GM19463 (cell line): ENCODE data around the gene PUM2.
"Not testable (repeated sequence)": the region's sequence is repeated elsewhere in the genome, so short reads cannot be mapped to it uniquely, and the experiment has no call there.

Experiments used
- ATAC-seq: cut with Tn5 transposase; IDR thresholded peaks from one replicate; pipeline ENCODE4 v1.9.1; 2021; ENCODE audit warnings: mild to moderate bottlenecking, moderate library complexity; ENCODE audit not compliant: unreplicated experiment

PUM2 gene

DNA sequence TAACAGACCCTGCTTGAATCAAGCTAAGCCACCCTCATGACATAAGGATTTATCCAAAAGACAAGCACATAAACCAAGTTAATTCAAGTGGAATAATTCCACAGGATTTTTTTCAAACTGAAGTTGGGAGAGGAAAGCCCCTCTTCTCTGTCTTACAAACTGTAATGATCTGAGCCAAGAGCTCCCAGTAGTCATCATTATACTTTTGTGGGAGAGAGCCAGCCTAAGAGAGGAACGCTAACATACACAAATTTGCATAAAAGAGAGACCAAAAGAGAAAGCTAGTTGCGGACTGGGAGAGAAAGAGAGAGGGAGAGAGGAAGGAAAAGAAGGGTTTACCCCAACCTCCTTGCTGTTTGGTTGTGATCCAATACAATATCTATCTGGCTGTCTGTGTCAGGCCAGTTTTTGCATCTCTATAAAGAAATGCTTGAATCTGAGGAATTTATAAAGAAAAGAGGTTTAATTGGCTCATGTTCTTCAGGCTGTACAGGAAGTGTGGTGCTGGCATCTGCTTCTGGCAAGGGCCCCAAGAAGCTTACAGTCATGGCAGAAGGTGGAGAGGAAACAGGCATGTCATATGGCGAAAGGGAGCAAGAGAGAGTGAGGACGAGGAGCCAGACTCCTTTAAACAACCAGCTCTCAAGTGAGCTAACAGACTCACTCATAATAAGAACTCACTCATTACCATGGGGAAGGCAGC lies 20.8 kb upstream of the PUM2 start:
- ATAC-seq = no peak

DNA sequence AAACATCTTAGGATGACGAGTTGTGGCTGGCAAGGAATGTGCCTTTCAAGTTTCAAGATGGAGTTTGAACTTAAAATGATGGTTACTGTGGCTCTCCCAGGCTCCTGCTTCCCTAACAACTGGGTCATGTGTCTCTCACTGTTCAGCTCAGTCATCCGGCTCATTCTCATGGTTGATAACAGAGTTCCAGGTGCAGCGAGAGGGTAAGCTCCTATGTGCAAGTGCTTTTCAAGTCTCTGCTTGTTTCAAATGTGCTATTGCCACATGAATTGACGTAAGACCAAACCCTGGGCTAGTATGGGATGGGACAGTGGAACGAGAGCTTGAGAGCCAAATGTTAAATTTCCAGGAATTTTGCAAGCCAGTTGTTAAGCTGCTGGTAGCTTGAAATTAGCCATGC lies 19.5 kb upstream of the PUM2 start:
- no peak for ATAC-seq

DNA sequence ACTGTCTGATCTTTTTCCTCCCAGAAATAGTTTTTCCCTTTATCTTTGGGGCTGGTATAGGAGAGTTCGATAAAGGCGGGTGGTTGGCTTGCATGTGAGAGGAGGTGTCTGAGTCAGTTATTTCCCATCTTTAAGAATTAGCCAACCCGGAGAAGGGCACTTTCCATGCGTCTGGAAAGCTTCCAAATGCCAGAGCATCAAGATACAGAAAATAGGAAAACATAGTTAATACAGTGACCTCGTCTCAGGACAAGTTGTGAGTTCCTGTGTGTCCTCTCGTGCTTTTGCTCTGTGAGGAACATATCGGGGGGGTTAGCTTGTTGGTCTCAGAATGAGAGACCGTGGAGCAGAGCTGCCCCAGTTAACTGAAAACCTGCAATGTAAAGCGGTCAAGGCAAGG lies 18.7 kb upstream of the PUM2 start:
- no peak for ATAC-seq

DNA sequence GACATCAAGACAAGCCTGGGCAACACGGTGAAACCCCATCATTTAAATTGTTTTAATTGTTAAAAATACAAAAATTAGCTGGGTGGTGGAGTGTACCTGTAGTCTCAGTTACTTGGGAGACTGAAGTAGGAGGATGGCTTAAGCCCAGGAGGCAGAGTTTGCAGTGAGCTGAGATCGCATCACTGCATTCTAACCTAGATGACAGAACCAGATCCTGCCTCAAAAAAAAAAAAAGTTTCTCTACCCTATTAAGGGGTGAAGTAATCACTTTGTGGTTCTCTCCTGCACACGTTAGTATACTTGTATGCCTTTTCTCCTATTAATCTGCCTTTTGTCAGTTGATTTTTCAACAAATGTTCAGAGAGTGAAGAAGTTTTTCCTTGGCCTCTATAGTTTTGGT lies 18.1 kb upstream of the PUM2 start:
- ATAC-seq = no peak

DNA sequence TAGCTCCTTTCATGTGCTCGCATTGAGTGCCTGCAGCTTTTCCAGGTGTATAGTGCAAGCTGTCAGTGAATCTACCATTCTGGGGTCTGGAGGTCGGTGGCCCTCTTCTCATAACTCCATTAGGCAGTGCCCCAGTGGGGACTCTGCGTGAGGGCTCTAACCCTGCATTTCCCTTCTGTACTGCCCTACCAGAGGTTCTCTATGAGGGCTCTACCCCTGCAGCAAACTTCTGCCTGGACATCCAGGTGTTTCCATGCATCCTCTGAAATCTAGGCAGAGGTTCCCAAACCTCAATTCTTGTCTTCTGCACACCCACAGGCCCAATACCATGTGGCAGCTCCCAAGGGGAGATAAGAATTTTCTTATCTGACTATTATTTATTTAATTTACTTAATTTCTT lies 17.3 kb upstream of the PUM2 start:
- not testable (repeated sequence) for ATAC-seq

DNA sequence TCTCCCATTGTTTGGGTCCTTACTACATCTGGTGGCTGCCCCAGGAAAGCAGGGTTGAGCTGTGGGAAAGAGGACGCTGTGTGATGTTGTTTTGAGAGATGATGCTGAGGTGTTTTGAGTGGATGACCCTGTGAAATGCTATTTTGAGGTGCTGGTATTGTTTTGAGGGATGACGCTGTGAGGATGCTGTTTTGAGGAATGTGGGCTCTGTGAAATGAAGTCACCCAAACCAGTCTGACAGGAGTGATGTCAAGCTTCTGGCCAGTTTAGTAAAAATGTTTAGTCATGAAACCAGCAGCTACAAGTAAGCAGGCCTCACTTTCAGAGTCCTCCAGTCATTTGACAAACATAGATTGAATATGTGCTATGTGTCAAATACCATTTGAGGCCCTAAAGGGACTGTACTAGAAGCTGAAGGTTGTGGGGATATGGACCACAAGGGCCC lies 16.1 kb upstream of the PUM2 start:
- no peak for ATAC-seq

DNA sequence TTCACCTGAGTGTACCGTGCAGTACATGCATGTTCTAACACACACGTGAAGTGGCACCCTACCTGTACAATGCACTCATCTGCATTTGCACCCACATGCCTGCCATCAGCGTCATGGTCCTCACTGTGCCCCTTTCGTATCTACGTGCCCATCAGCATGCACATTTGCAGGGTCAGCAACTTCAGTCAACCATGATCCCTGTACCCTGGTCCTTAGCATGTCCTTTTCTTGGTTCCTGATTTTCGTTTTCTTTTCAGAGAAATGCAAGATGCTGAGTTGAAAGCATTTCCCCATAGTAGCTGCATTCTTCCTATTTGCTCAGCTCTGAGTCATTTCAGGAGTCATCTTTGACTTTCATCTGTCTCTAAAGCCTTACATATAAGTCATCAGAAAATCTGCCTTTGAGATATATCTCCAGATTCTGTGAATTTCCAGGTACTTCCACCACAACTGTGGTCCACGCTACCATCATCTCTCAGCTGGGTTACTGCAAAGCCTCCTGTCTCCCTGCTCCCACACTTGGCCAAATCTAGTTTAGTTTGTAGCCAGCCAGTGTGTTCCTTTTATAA lies 14.7 kb upstream of the PUM2 start:
- ATAC-seq = peak; percentile 85

DNA sequence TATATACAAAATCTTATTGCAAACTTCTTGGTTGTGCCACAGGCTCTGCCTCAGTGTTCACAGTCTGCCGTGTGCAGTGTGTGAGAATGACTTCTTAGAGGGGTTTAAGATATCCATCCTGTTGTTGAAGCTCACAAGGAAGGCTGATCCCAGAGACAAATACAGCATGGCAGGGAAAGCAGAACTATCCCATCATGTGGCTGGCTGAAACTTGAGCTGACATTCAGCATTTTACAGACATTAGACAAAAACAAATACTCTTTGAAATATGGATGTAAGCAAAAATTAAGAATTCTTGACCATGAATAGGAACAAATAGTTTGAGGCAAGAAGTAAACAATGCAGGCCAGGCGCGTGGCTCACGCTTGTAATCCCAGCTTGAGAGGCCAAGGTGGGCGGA lies 12.9 kb upstream of the PUM2 start:
- no peak for ATAC-seq

DNA sequence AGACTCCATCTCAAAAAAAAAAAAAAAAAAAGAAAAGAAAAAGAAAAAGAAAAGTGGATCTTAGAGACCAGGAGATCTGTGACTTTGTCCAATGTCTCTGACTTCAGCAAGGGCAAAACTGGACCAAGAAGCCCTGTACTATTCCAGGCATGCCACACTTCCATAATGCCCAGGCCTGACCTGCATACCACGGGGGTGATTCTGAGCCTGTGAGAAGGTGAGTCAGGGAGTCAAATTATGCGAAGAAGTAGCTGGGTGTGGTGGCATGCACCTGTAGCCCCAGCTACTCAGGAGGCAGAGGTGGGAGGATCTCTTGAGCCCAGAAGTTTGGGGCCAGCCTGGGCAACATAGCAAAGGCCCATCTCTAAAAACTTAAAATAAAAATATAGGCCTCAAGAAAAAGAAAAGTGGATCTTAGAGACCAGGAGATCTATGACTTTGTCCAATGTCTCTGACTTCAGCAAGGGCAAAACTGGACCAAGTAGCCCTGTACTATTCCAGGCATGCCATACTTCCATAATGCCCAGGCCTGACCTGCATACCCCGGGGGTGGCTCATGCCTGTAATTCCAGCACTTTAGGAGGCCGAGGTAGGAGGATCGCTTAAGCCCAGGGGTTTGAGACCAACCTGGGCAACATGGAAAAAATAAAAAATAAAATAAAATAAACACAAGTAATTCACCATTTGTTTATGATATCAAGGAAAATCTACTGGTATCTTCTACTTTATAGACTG lies 12.2 kb upstream of the PUM2 start:
- no peak for ATAC-seq

DNA sequence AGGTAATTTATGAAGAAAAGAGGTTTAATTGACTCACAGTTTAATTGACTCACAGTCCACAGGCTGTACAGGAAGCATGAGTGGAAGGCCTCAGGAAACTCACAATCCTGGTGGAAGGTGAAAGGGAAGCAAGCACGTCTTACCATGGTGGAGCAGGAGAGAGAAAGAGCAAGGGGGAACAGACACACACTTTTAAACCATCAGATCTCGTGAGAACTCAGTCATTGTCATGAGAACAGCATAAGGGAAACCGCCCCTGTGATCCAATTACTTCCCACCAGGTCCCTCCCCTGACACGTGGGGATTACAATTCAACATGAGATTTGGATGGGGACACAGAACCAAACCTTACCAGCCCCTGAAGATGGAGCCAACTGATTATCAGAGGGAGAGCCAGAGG lies 11.2 kb upstream of the PUM2 start:
- ATAC-seq = no peak

DNA sequence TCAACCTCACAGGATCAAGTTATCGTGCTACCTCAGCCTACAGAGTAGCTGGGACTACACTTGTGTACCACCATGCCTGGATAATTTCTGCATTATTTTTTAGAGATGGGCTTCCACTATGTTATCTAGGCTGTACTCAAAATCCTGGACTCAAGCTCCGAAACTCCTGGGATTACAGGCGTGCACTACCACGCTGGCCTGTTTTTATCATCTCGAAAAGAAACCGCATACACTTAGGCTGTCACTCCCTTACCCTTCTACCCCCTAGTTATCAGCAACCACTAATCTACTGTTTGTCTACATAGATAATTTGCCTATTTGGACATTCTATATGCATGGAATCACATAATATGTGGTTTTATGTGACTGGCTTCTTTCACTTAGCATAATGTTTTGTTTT lies 8.5 kb upstream of the PUM2 start:
- no peak for ATAC-seq

DNA sequence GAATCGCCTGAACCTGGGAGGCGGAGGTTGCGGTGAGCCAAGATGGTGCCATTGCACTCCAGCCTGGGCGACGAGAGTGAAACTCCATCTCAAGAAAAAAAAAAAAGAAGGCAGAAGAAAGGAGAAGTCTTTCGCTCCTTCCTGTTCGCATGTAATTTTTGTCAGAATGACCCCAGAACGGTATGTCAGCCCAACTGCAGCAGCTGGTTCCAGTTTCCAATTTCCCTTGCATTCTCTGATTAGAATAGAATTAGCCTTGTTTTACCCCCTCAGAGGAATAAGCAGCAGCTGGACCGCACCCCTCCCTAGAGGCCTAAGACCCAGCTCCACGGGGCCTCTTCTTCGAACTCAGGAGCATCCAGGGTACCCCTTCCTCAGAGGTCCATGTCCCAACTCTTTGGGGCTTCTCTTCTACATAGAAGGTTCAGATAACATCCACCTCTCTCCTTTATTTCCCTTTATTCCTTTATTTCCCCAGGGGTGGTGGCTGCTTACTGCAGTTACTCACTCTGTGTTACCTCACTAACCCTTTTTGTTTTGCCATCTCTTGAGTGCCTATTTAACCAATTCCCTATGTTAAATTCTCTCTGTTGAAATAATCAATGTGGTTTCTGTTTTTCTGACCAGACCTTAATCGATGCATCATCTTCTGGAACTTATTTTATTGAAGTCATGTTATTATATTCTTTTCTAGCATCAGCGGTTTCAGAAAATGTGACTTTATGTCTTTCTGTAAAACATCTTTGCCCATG lies 7.2 kb upstream of the PUM2 start:
- no peak for ATAC-seq

DNA sequence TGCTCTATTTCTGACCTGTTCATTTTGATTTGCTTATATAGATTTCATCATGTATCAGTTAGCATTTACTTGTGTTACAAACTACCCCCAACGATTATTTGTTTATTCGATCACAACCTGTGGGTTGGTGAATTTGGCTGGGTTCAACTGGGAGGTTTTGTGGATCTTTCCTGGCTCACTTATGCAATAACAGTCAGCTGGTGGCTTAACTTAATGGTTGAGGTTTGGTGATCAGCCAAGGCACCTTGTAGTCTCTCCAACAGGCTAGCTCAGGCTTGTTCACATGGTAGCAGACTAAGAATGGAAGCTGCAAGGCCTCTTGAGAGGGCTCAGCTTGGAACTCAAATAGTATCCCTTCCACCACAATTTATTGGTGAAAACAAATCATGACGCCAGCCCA lies 5.4 kb upstream of the PUM2 start:
- ATAC-seq = no peak

DNA sequence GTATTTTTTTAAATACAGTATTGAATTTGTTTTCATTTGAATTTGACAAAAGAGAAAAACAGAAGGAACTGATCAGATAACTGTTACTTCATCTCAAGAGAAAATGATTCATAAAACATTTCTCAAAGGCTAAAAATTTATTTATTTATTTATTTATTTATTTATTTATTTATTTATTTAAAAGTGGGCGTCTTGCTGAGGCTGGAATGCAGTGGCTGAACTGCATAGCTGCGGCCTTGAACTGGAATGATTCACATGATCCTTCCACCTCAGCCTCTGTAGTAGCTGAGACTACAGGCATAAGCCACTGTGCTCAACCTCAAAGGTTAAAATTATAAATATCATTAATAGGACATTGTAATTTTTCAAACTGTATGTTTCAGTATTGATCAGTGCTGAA lies 4.5 kb upstream of the PUM2 start:
- ATAC-seq = no peak

DNA sequence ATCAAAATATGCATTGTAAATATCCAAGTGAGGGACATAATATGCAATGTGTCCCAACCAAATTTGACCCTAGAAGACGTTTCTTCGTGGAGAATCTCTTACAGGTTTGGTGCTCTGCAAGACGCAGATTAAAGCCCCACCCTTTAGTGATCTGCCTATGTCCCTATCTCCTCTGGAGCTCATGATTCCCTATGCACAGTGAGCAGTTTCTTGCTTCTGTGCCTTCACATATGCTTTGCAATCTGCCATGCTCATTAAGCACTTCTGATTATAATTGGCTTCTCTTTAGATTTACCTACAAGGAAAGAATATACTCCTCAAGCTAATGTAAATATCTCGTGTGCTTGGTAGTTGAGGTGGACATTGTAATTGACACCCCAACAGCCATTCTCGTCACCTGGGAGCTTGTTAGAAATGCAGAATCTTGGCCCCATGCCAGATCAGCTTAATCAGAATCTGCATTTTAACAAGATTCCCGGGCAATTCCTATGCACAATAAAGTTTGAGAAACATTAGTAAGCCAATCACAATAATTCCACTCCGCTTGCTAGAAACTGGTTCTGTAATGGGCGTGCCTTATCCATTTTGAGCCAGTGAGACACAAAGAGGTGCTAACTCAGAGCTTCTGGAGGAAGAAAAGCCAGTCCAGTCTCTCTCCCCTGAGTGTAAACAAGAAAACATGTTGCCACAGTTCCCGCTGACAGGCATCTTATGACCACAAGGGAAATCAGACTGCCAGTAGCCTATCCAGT lies 2.8 kb upstream of the PUM2 start:
- no peak for ATAC-seq

DNA sequence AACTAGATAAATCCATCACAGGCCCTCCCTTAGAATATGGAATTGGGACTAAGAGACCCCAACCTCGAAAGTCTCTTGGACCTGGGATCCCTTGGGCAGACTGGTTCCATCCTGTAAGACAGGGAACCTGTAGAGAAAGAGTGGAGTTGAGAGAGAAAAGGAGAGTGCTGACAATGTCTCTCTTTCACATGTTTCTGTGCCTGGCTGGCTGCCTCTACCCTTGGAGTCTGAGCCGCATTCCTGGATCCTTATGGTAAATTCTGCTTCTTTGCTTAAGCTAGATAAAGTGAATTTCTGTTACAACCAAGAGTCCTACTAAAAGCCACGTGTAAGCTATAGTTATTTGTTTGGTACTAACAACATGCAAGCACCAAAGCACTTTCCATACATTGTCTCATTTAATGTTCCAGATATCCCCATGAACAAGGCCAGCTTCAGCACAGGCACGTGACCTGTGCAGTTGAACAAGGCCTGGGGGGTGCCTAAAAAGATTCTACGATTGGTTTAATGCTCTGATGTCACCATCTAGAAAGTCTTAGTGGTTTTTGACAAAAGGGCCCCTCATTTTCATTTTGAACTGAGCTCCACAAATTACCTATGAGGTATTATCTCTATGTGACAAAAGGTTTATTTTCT lies 2.1 kb upstream of the PUM2 start:
- no peak for ATAC-seq

DNA sequence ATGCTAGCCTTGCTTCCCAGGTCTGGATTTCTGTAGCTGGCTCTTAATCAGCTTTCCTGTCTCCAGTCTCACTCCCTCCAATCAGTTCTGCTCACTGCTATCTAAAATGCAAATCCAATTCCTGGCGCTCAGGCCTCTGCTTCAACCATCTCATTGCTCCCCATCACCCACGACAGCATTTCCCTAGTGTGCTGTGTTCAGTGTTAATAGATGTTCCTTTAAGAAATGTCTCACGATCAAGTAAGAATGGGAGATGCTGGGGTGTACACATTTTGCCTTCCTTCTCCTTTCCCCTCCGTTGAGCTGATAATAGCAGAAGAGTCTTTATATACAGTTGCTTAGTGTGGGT lies 1.6 kb upstream of the PUM2 start:
- no peak for ATAC-seq

DNA sequence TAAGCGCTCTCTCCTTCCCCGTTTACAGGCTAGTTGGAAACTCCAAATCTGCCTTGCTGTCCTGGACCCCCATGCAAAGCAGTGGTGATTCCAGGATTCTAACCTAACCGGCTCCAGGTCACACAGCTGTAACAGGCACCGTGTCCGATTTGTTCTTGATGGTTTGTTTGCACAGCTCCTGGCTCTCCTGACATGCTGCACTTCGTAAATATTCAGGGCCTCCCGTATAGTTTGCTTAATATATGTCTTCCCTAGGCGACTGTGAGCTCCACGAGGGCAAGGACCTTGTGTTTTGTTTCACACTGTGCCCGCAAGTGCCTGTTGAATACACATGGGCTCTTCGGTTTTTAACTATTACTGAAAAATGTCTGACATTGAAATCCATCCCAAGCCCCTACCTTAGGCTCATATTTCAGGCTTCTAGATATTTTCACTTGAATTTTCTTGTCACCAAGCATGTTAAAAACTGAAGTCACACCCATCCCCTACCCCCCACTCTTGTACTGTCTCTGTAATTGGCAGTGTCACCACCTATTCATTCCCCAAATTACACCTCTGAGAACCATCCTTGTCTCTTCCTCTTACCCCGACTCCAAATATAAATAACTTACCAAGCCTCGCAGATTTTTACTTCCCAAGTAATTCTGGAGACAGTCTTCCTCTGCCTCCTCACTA lies 1.0 kb upstream of the PUM2 start:
- ATAC-seq = no peak

DNA sequence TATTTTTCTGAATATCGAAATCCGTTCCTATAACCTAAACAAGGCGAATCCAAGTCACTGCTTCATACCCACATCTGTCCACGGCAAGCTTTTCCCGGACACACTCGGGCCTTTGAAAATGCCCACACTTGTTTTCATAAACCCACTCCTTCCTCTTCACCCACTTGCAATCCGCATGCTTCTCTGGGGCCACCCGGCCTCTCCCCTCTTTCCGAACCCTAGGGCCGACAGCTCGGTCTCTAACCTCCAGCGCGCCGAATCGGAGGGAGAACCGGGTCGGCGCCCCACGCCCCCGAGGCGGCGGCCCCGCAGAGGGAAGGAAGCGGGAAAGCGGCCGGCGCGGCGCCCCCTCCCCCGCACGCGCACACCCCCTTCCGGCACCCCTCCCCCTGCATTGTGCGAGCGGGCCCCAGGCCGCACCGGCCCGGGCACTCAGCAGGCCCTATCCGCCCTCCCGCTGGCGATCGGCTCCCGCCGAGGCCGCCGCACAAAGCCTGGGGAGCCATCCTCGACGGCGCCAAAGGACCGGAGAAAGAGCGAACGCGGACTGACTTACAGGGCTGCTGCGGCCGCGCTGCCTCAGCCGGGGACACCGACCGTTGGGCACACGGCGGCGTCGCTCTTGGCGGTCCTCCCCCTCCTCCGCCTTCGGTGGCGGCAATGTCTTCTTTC lies 467 bp downstream of the PUM2 start:
- peak; percentile 29 for ATAC-seq
